HepG2 (cell line): ENCODE results near the gene RPS6KA5. TPM values are rescaled to one million over a fixed set of nuclear protein-coding genes. Genes with fewer than 3 reads are reported as not detected.

Source experiments
- ATAC-seq: fragments of 200-7000 bp; cut with Tn5 transposase; 3 replicates; pipeline ENCODE4 v1.9.1; 2020; ENCODE audit warnings: mild to moderate bottlenecking, moderate library complexity
- BruUV-seq: library from RNA; stranded (reverse); fragments of 400-500 nt; replicated peaks from 2 replicates; lab custom pipeline; 2021; lab: Mats Ljungman, UMichigan
- CTCF ChIA-PET: fragments of 300-600 bp; formaldehyde crosslinking; extraction: SDS; loops from one replicate; lab custom pipeline; 2021; ENCODE audit warnings: low total read pairs, inconsistent platforms, low intra/inter-chr PET ratio; lab: Yijun Ruan, JAX
- POLR2A ChIA-PET: fragments of 350-600 bp; sonication (Branson Sonifier 250); formaldehyde crosslinking; loops from one replicate; lab custom pipeline; 2020; ENCODE audit warnings: antibody characterized with exemption, inconsistent platforms; lab: Yijun Ruan, JAX
- DNase-seq: peaks from one replicate; pipeline ENCODE4 v3.0.0-alpha.2; 2015; ENCODE audit warnings: low spot score
- FAIRE-seq: peaks from 3 replicates; lab custom pipeline; 2011; peaks lifted over from hg19 to GRCh38; lab: Jason Lieb, UNC
- H2AFZ ChIP-seq: one replicate; pipeline ENCODE4 v1.6.1; 2011; ENCODE audit warnings: low read length, inconsistent platforms
- H3K27ac ChIP-seq: fragments of 300-600 bp; 3 replicates; pipeline ENCODE4 v1.8.0; 2011; ENCODE audit warnings: mixed run types, mild to moderate bottlenecking, mixed read lengths, low read length, inconsistent platforms; ENCODE audit not compliant: insufficient read depth; ENCODE audit errors: extremely low read length
- H3K27me3 ChIP-seq, 2 experiments: fragments of 200-600 bp in 1 of 2; 2 replicates in 1 of 2; 3 replicates in 1 of 2; pipeline versions ENCODE4 v1.6.0 to v1.8.0; 2011; ENCODE audit warnings: low read length in 2 of 2, mild to moderate bottlenecking in 2 of 2, moderate library complexity in 2 of 2, inconsistent platforms in 1 of 2; ENCODE audit not compliant: insufficient read depth in 2 of 2, control insufficient read depth in 1 of 2
- H3K36me3 ChIP-seq, 2 experiments: fragments of 200-600 bp in 1 of 2; replicated peaks in 1 of 2; 2 replicates in 1 of 2; 3 replicates in 1 of 2; pipeline versions ENCODE4 v1.5.1 to v1.8.0; 2011; ENCODE audit warnings: low read length in 2 of 2, inconsistent platforms in 1 of 2; ENCODE audit not compliant: insufficient read depth in 2 of 2, control insufficient read depth in 1 of 2
- H3K4me1 ChIP-seq: 2 replicates; pipeline ENCODE4 v1.5.1; 2012; ENCODE audit warnings: low read length, inconsistent platforms; ENCODE audit not compliant: insufficient read depth
- H3K4me2 ChIP-seq: 2 replicates; pipeline ENCODE4 v1.6.0; 2011; ENCODE audit warnings: low read depth, low read length, inconsistent platforms
- H3K4me3 ChIP-seq, 3 experiments: fragments of 200-600 bp in 1 of 3; sonication (generic), shearing (Covaris generic) in 1 of 3; replicated peaks in 1 of 3; 2 replicates each; pipeline ENCODE4 v1.5.1; 2011 to 2016; ENCODE audit warnings: low read length in 3 of 3, inconsistent platforms in 2 of 3, low read depth in 2 of 3, mild to moderate bottlenecking in 2 of 3, control low read depth in 1 of 3, mixed read lengths in 1 of 3; ENCODE audit not compliant: insufficient read depth in 1 of 3
- H3K79me2 ChIP-seq: one replicate; pipeline ENCODE4 v1.6.1; 2011; ENCODE audit warnings: low read length, inconsistent platforms; ENCODE audit not compliant: insufficient read depth
- H3K9ac ChIP-seq: 2 replicates; pipeline ENCODE4 v1.6.0; 2011; ENCODE audit warnings: mild to moderate bottlenecking, low read depth, low read length, inconsistent platforms; ENCODE audit not compliant: insufficient read depth
- H3K9me3 ChIP-seq: 2 replicates; pipeline ENCODE4 v1.5.1; 2012; ENCODE audit warnings: mild to moderate bottlenecking, low read length
- H4K20me1 ChIP-seq: 2 replicates; pipeline ENCODE4 v1.6.0; 2011; ENCODE audit warnings: inconsistent platforms, mild to moderate bottlenecking, low read length, moderate library complexity; ENCODE audit not compliant: insufficient read depth
- BRF2 ChIP-seq: sonication (generic); formaldehyde crosslinking; IDR thresholded peaks from 2 replicates; pipeline ENCODE4 v1.8.1; 2022; ENCODE audit warnings: mild to moderate bottlenecking, missing genetic modification reagents
- ETV6 ChIP-seq: sonication (generic); formaldehyde crosslinking; conservative IDR thresholded peaks from 2 replicates; pipeline ENCODE4 v1.4.0; 2020; ENCODE audit warnings: missing genetic modification reagents
- MIXL1 ChIP-seq: IDR thresholded peaks from 2 replicates; pipeline ENCODE4 v1.6.1; 2016
- MYC ChIP-seq: sonication (generic); formaldehyde crosslinking; IDR thresholded peaks from 2 replicates; pipeline ENCODE4 v1.9.0; 2021; ENCODE audit warnings: missing genetic modification reagents, borderline replicate concordance
- NFKB2 ChIP-seq: sonication (generic); formaldehyde crosslinking; IDR thresholded peaks from 2 replicates; pipeline ENCODE4 v1.4.0; 2020; ENCODE audit warnings: missing genetic modification reagents, borderline replicate concordance
- PREB ChIP-seq: sonication (generic); formaldehyde crosslinking; IDR thresholded peaks from 2 replicates; pipeline ENCODE4 v1.4.0; 2020; ENCODE audit warnings: missing genetic modification reagents
- ZC3H13 ChIP-seq: sonication (generic); formaldehyde crosslinking; IDR thresholded peaks from 2 replicates; pipeline ENCODE4 v1.8.1; 2023; ENCODE audit warnings: mild to moderate bottlenecking, missing genetic modification reagents, moderate library complexity
- ZNF292 ChIP-seq: sonication (generic); formaldehyde crosslinking; IDR thresholded peaks from 2 replicates; pipeline ENCODE4 v1.8.1; 2022; ENCODE audit warnings: mild to moderate bottlenecking, low read depth, missing genetic modification reagents, borderline replicate concordance
- ZNF432 ChIP-seq: sonication (generic); formaldehyde crosslinking; IDR thresholded peaks from 2 replicates; pipeline ENCODE4 v1.5.0; 2020; ENCODE audit warnings: missing genetic modification reagents, mild to moderate bottlenecking, borderline replicate concordance
- ZNF614 ChIP-seq: IDR thresholded peaks from 2 replicates; pipeline ENCODE4 v1.6.1; 2018; ENCODE audit warnings: missing biosample characterization, missing genetic modification reagents, inconsistent platforms, borderline replicate concordance
- ZNF724P ChIP-seq: sonication (generic); formaldehyde crosslinking; IDR thresholded peaks from 2 replicates; pipeline ENCODE4 v1.8.0; 2022; ENCODE audit warnings: missing genetic modification reagents, borderline replicate concordance
- in situ Hi-C: cut with HindIII; loops from 2 replicates; pipeline ENCODE4 v1.10.0; 2017; ENCODE audit warnings: low pct_unique_long_range_greater_than_20kb; ENCODE audit not compliant: extremely low pct_ligation_motif_present
- intact Hi-C: fragments of 100-400 bp; cut with micrococcal nuclease; formaldehyde crosslinking; loops from one replicate; pipeline ENCODE4 v1.10.0; 2022; ENCODE audit not compliant: unreplicated experiment
- polyA plus RNA-seq, 8 experiments: library from polyadenylated mRNA; depleted of rRNA in 3 of 8; stranded (reverse) in 7 of 8; unstranded in 1 of 8; fragments of >200 nt; fragmentation: Illumina TruSeq in 4 of 8; extraction: Trizol in 4 of 8; gene quantifications; 2 replicates each; pipeline versions ENCODE4 v1.2.1 to v1.2.3, GENCODE V29; 2011 to 2016; ENCODE audit warnings: low read depth in 4 of 8, missing spikeins in 1 of 8, mixed read lengths in 1 of 8; ENCODE audit not compliant: insufficient read depth in 1 of 8
- total RNA-seq, 5 experiments: library from RNA; depleted of rRNA; stranded (reverse); fragments of >200 nt; fragmentation: Illumina TruSeq; extraction: Trizol; gene quantifications; 2 replicates each; pipeline ENCODE4 v1.2.3, GENCODE V29; 2016; ENCODE audit warnings: low read depth in 1 of 5
- TF ChIP-seq, protein P1 (sequence below): sonication (generic); formaldehyde crosslinking; IDR thresholded peaks from 2 replicates; pipeline ENCODE4 v1.5.0; 2020; ENCODE audit warnings: missing genetic modification reagents

The RPS6KA5 gene
- total and polyA plus RNA-seq, 2 of the 13 experiments (the other 11 are each of a cell fraction or from before 2014, with no cell fraction given) = 0.50 to 0.58 TPM

GRCh38 chr14:90905531-90905930, 154.9 kb downstream of the RPS6KA5 start:
- FAIRE-seq = no peak
- Histone ChIP-seq H3K27ac (no peak overlapping the region), H3K4me2 (no peak overlapping the region), H3K4me1 (no peaks in the 10 kb centered on the region), H2AFZ (no peak overlapping the region), H3K9me3 (no peaks in the 10 kb centered on the region), H3K4me3 (no peak overlapping the region), H3K36me3 (no peaks in the 10 kb centered on the region), H4K20me1 (no peaks in the 10 kb centered on the region), H3K27me3 (no peaks in the 10 kb centered on the region; a peak in 1 of 5 replicates), H3K79me2 (no peaks in the 10 kb centered on the region), H3K9ac (no peak overlapping the region)
- in situ Hi-C loops = loop anchor here (10.0 kb wide), 2 partner anchors 239 to 379 kb away; no protein-coding TSS in a partner anchor
- DNase-seq = no peak
- ATAC-seq = no peak
- no peak for TF ChIP-seq ZNF614 (CRISPR knock-in tag)
- no peak for TF ChIP-seq PREB
- no peak for TF ChIP-seq ETV6
- no peak for TF ChIP-seq BRF2 (CRISPR knock-in tag)
- no peak for TF ChIP-seq NFKB2 (CRISPR knock-in tag)
- TF ChIP-seq, protein P1, sequence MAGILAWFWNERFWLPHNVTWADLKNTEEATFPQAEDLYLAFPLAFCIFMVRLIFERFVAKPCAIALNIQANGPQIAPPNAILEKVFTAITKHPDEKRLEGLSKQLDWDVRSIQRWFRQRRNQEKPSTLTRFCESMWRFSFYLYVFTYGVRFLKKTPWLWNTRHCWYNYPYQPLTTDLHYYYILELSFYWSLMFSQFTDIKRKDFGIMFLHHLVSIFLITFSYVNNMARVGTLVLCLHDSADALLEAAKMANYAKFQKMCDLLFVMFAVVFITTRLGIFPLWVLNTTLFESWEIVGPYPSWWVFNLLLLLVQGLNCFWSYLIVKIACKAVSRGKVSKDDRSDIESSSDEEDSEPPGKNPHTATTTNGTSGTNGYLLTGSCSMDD (CRISPR knock-in tag) = no peak
- no peak for TF ChIP-seq ZNF292 (CRISPR knock-in tag)
- TF ChIP-seq MIXL1 (CRISPR knock-in tag) = no peak
- no peak for TF ChIP-seq ZC3H13 (CRISPR knock-in tag)
- no peak for TF ChIP-seq ZNF724P (CRISPR knock-in tag)
- TF ChIP-seq ZNF432 (CRISPR knock-in tag) = no peak
- TF ChIP-seq MYC (CRISPR knock-in tag) = no peak
- BruUV-seq = no TSS peak
- ChIA-PET POLR2A (no interaction called here), CTCF (interaction anchor here (1.2 kb wide), 1 partner anchor 267 kb away, joined by 5 read pairs; no protein-coding TSS in a partner anchor)
- intact Hi-C loops = loop anchor here (10.0 kb wide), 1 partner anchor 159 kb away; the partner anchor contains the start of gene RPS6KA5
